Breast epithelium (tissue), 4 donors: ENCODE data around the gene SATB1. TPM values are rescaled to one million over a fixed set of nuclear protein-coding genes. Genes with fewer than 3 reads are reported as not detected.

Experiments
- DNase-seq, 2 donors: peaks; one replicate each; pipeline ENCODE4 v3.0.0-alpha.2; 2019; ENCODE audit warnings: low spot score in 2 of 2
- H3K27ac ChIP-seq, 2 donors: fragments of 200-600 bp; sonication (generic) in 1 of 2; one replicate each; pipeline ENCODE4 v1.5.1; 2016 to 2019; ENCODE audit warnings: mild to moderate bottlenecking in 1 of 2
- H3K27me3 ChIP-seq, 2 donors: fragments of 200-600 bp; sonication (generic) in 1 of 2; one replicate each; pipeline versions ENCODE4 v1.5.1 to v1.6.0; 2017 to 2019; ENCODE audit warnings: control low read depth in 1 of 2, mild to moderate bottlenecking in 1 of 2
- H3K36me3 ChIP-seq: fragments of 200-600 bp; one replicate; pipeline ENCODE4 v1.5.1; 2019
- H3K4me1 ChIP-seq, 2 donors: fragments of 200-600 bp; sonication (generic); one replicate each; pipeline ENCODE4 v1.5.1; 2016 to 2019; ENCODE audit warnings: control low read depth in 1 of 2
- H3K4me3 ChIP-seq, 3 donors: fragments of 200-600 bp; sonication (generic); 1 replicate in 2 of 3; 2 replicates in 1 of 3; pipeline ENCODE4 v1.5.1; 2016 to 2019; ENCODE audit warnings: mild to moderate bottlenecking in 3 of 3, moderate library complexity in 2 of 3
- H3K9me3 ChIP-seq, 2 donors: fragments of 200-600 bp; sonication (generic) in 1 of 2; one replicate each; pipeline ENCODE4 v1.5.1; 2016 to 2019; ENCODE audit warnings: control low read depth in 1 of 2
- POLR2A ChIP-seq: fragments of 450-650 bp; IDR thresholded peaks from one replicate; pipeline ENCODE4 v1.6.1; 2016; ENCODE audit warnings: antibody characterized with exemption, mild to moderate bottlenecking, moderate library complexity
- POLR2AphosphoS5 ChIP-seq, 3 donors: sonication (generic); formaldehyde crosslinking; IDR thresholded peaks; one replicate each; pipeline ENCODE4 v1.6.1; 2017; ENCODE audit warnings: antibody characterized with exemption in 3 of 3
- intact Hi-C: fragments of 100-400 bp; cut with DNase I; formaldehyde crosslinking; loops from one replicate; pipeline ENCODE4 v1.15.1; 2023; ENCODE audit warnings: low total_unique reads
- total RNA-seq, 3 donors: library from RNA; depleted of rRNA; stranded (reverse); fragments of >200 nt; gene quantifications; one replicate each; pipeline ENCODE4 v1.1.0, GENCODE V29; 2016
- TF ChIP-seq, protein P1 (sequence below), 3 donors: fragments of 450-650 bp; IDR thresholded peaks; one replicate each; pipeline ENCODE4 v1.5.1; 2016 to 2017; ENCODE audit warnings: antibody characterized with exemption in 3 of 3, mild to moderate bottlenecking in 3 of 3, moderate library complexity in 3 of 3

SATB1 gene
- total RNA-seq, 3 donors from 2014 or later, result 25.4 to 55.5 (median 51.1) TPM

DNA sequence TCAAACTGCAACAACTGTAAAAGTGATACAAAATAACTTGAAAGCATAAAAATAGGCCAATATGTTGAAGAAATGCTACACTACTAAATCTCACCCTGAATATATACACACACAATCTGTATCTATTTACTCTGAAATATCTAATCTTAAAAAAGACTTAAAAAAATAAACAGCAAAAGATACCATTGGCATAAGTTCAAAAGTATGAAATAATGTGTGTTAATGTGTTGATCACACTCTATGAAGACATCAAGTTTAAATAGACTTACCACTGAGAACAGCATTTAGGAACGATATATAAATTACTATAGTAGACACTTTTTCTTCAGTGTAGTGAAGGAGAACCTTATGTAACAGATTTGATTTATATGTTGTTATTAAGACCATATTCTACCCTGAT, 14.1 kb upstream of the SATB1 start:
- Histone ChIP-seq H3K4me3 (no peak overlapping the region), H3K27ac (no peak overlapping the region), H3K36me3 (no peaks in the 10 kb centered on the region), H3K9me3 (no peaks in the 10 kb centered on the region), H3K4me1 (peaks cover 4% of the 10 kb centered on the region in 2 donors), H3K27me3 (peaks cover 0 to 34% of the 10 kb centered on the region in 2 donors)
- intact Hi-C loops, result no loop called here
- TF ChIP-seq, protein P1, sequence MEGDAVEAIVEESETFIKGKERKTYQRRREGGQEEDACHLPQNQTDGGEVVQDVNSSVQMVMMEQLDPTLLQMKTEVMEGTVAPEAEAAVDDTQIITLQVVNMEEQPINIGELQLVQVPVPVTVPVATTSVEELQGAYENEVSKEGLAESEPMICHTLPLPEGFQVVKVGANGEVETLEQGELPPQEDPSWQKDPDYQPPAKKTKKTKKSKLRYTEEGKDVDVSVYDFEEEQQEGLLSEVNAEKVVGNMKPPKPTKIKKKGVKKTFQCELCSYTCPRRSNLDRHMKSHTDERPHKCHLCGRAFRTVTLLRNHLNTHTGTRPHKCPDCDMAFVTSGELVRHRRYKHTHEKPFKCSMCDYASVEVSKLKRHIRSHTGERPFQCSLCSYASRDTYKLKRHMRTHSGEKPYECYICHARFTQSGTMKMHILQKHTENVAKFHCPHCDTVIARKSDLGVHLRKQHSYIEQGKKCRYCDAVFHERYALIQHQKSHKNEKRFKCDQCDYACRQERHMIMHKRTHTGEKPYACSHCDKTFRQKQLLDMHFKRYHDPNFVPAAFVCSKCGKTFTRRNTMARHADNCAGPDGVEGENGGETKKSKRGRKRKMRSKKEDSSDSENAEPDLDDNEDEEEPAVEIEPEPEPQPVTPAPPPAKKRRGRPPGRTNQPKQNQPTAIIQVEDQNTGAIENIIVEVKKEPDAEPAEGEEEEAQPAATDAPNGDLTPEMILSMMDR (IDR thresholded peaks at IDR 0.05), result no peak
- TF ChIP-seq POLR2AphosphoS5 (IDR thresholded peaks at IDR 0.05), result no peak
- TF ChIP-seq POLR2A, result no peak
- no peak for DNase-seq

DNA sequence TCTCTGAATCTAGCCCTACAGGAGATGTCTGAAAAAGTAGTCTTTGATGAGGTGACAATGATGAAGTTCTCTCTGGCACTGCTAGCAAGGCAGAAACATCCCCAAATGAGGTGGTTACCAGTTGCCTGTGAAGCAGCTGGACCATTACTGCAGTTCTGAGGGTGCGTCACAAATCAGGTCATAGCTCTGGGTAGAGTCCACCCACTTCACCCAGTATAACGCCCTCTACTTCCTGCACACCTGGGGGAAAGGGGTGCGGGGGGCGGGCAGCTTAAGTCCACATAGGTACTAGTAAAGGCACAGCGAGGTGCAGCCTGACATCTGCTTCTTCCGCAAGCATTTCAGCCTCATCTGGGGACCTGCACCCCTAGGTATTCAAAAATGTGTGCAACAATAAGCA, 13.4 kb upstream of the SATB1 start:
- Histone ChIP-seq H3K36me3 (no peaks in the 10 kb centered on the region), H3K9me3 (no peaks in the 10 kb centered on the region), H3K4me3 (no peak overlapping the region), H3K27ac (no peak overlapping the region), H3K4me1 (peaks cover 0 to 2% of the 10 kb centered on the region in 2 donors), H3K27me3 (peaks cover 0 to 27% of the 10 kb centered on the region in 2 donors)
- intact Hi-C loops, result no loop called here
- DNase-seq, result no peak
- TF ChIP-seq POLR2A, result no peak
- no peak for TF ChIP-seq POLR2AphosphoS5 (IDR thresholded peaks at IDR 0.05)
- TF ChIP-seq, protein P1 (IDR thresholded peaks at IDR 0.05), result no peak

DNA sequence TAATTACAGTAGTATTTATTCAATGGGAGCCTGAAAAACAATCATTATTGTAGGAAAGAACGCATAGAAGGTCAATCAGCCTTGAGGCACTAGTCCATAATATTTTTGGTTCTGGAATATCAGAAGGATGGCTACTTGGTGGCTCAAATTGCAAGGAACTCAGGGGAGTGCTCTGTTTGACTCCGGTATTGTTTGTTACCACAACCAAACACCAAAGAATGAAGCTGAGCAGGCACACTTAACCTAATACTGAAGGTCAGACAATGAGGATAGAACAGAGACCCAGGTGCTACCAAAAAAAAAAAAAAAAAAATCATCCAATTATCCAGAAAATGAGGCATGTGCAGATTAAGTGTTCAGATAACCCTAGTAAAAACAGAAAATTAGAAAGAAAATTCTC, 11.1 kb upstream of the SATB1 start:
- no peak for DNase-seq
- H3K4me1 ChIP-seq, result no peaks in the 10 kb centered on the region
- no peak overlapping the region for H3K27ac ChIP-seq
- intact Hi-C loops, result no loop called here
- no peak overlapping the region for H3K4me3 ChIP-seq
- TF ChIP-seq, protein P1 (IDR thresholded peaks at IDR 0.05), result no peak
- TF ChIP-seq POLR2A (no peak), POLR2AphosphoS5 (IDR thresholded peaks at IDR 0.05) (no peak)
- H3K36me3 ChIP-seq, result no peaks in the 10 kb centered on the region
- no peaks in the 10 kb centered on the region for H3K9me3 ChIP-seq
- peaks cover 0 to 10% of the 10 kb centered on the region in 2 donors for H3K27me3 ChIP-seq

DNA sequence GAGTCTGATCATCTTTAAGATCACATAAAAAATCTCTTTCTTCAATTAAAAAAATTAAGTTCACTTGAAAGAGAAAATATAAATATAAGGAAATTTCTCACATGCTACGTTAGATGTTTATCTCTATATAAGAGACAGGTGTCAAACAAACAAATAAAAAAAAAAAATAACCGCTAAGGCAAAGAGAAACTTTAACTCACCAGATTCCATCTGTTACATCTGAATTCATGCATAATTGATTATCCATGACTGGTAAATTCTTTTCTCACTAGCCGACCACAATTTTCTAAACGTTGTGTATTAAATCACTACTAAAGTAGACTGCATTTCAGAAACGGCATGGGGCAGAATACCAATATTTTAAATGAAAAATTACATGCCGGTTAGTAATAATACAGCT, 9.6 kb upstream of the SATB1 start:
- H3K9me3 ChIP-seq, result no peaks in the 10 kb centered on the region
- peaks cover 0 to 10% of the 10 kb centered on the region in 2 donors for H3K27me3 ChIP-seq
- TF ChIP-seq POLR2A, result no peak
- no peak for TF ChIP-seq POLR2AphosphoS5 (IDR thresholded peaks at IDR 0.05)
- TF ChIP-seq, protein P1 (IDR thresholded peaks at IDR 0.05), result no peak
- intact Hi-C loops, result no loop called here
- H3K36me3 ChIP-seq, result no peaks in the 10 kb centered on the region
- H3K4me3 ChIP-seq, result no peak overlapping the region
- no peak overlapping the region for H3K27ac ChIP-seq
- H3K4me1 ChIP-seq, result no peaks in the 10 kb centered on the region
- no peak for DNase-seq

DNA sequence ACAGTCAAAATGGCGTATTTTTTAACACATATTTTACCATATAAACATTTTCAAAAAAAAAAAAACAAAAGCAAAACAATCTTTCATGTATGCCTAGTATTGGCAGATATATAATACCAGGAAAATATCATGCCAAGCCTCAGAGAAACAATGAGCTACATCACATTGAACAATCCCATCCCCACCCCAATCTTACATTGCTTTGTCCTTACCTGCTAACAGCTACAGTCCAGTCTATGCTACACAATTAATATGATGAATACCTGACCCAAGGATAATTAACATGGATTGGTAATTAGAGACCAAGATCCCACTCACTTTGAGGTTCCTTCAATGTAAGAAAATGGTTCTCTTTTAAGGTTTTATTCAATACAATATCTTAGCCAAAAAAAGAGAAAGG, 7.6 kb upstream of the SATB1 start:
- Histone ChIP-seq H3K4me1 (no peaks in the 10 kb centered on the region), H3K36me3 (no peaks in the 10 kb centered on the region), H3K27ac (no peak overlapping the region), H3K9me3 (no peaks in the 10 kb centered on the region), H3K27me3 (peaks cover 0 to 5% of the 10 kb centered on the region in 2 donors), H3K4me3 (no peak overlapping the region)
- TF ChIP-seq, protein P1 (IDR thresholded peaks at IDR 0.05), result no peak
- TF ChIP-seq POLR2AphosphoS5 (IDR thresholded peaks at IDR 0.05) (no peak), POLR2A (no peak)
- intact Hi-C loops, result no loop called here
- no peak for DNase-seq
